K562 (cell line): Measurements from ENCODE around the gene DLST. TPM values are rescaled to one million over a fixed set of nuclear protein-coding genes. Genes with fewer than 3 reads are reported as not detected.

Experiments used
- ATAC-seq: fragments of 200-7000 bp; cut with Tn5 transposase; 3 replicates; pipeline ENCODE4 v1.9.1; 2020; ENCODE audit warnings: moderate library complexity
- Bru-seq: library from RNA; stranded (reverse); fragments of 400-500 nt; gene quantifications from one replicate; lab custom pipeline; 2021; lab: Mats Ljungman, UMichigan
- BruChase-seq, 2 experiments: library from RNA; stranded (reverse); fragments of 400-500 nt; gene quantifications; one replicate each; lab custom pipeline; 2021; lab: Mats Ljungman, UMichigan
- BruUV-seq: library from RNA; stranded (reverse); fragments of 400-500 nt; replicated peaks from 2 replicates; lab custom pipeline; 2021; lab: Mats Ljungman, UMichigan
- CTCF ChIA-PET: fragments of 300-600 bp; formaldehyde crosslinking; extraction: SDS; loops from one replicate; lab custom pipeline; 2021; ENCODE audit warnings: low intra/inter-chr PET ratio; lab: Yijun Ruan, JAX
- POLR2A ChIA-PET: fragments of 300-600, 350-650 bp; sonication (Branson Sonifier 250); formaldehyde crosslinking; extraction: SDS; loops from one replicate; lab custom pipeline; 2021; ENCODE audit warnings: antibody characterized with exemption, inconsistent platforms; lab: Yijun Ruan, JAX
- DNase-seq, 4 experiments: peaks; one replicate each; pipeline versions ENCODE4 v3.0.0 to v3.0.0-alpha.2; 2011 to 2018; ENCODE audit warnings: low spot score in 3 of 4, mixed read lengths in 3 of 4; ENCODE audit errors: extremely low read depth in 1 of 4
- FAIRE-seq: peaks from 2 replicates; lab custom pipeline; 2011; peaks lifted over from hg19 to GRCh38; lab: Jason Lieb, UNC
- H2AFZ ChIP-seq: 2 replicates; pipeline ENCODE4 v1.6.0; 2011; ENCODE audit warnings: low read depth, low read length, control low read depth, inconsistent platforms
- H3K27ac ChIP-seq: fragments of 200-600 bp; 3 replicates; pipeline ENCODE4 v1.8.0; 2011; ENCODE audit warnings: low read depth, mild to moderate bottlenecking, control low read depth, inconsistent platforms, low read length, moderate library complexity, mixed read lengths; ENCODE audit errors: extremely low read depth
- H3K27me3 ChIP-seq, 2 experiments: fragments of 300-600 bp in 1 of 2; 2 replicates in 1 of 2; 3 replicates in 1 of 2; pipeline versions ENCODE4 v1.6.0 to v1.8.0; 2011; ENCODE audit warnings: inconsistent platforms in 2 of 2, low read length in 2 of 2, mild to moderate bottlenecking in 1 of 2, mixed read lengths in 1 of 2, moderate library complexity in 1 of 2; ENCODE audit not compliant: control insufficient read depth in 2 of 2, insufficient read depth in 2 of 2
- H3K36me3 ChIP-seq: fragments of 300-600 bp; 3 replicates; pipeline ENCODE4 v1.8.0; 2011; ENCODE audit warnings: mild to moderate bottlenecking, low read length, inconsistent platforms; ENCODE audit not compliant: control insufficient read depth, insufficient read depth
- H3K4me1 ChIP-seq, 2 experiments: fragments of 200-600 bp in 1 of 2; replicated peaks in 1 of 2; 2 replicates in 1 of 2; 3 replicates in 1 of 2; pipeline versions ENCODE4 v1.5.1 to v1.8.0; 2011; ENCODE audit warnings: inconsistent platforms in 2 of 2, low read length in 2 of 2, mild to moderate bottlenecking in 1 of 2, mixed read lengths in 1 of 2, moderate library complexity in 1 of 2; ENCODE audit not compliant: control insufficient read depth in 2 of 2, insufficient read depth in 2 of 2
- H3K4me2 ChIP-seq: 2 replicates; pipeline ENCODE4 v1.6.1; 2011; ENCODE audit warnings: low read length, control low read depth, inconsistent platforms, mixed read lengths; ENCODE audit not compliant: insufficient read depth
- H3K4me3 ChIP-seq: fragments of 200-600 bp; sonication (generic), shearing (Covaris generic); 2 replicates; pipeline ENCODE4 v1.5.1; 2016; ENCODE audit warnings: control low read depth, inconsistent platforms
- H3K79me2 ChIP-seq: fragments of 200-600 bp; 3 replicates; pipeline ENCODE4 v1.8.0; 2011; ENCODE audit warnings: low read length, inconsistent platforms; ENCODE audit not compliant: control insufficient read depth, insufficient read depth
- H3K9ac ChIP-seq, 2 experiments: 2 replicates each; pipeline versions ENCODE4 v1.6.0 to v1.6.1; 2011; ENCODE audit warnings: low read depth in 2 of 2, low read length in 2 of 2, control low read depth in 1 of 2, inconsistent platforms in 1 of 2, mild to moderate bottlenecking in 1 of 2, mixed read lengths in 1 of 2; ENCODE audit not compliant: insufficient read depth in 1 of 2
- H3K9me1 ChIP-seq: one replicate; pipeline ENCODE4 v1.6.0; 2011; ENCODE audit warnings: inconsistent platforms, mild to moderate bottlenecking, low read length, moderate library complexity; ENCODE audit not compliant: control insufficient read depth, insufficient read depth
- H3K9me3 ChIP-seq: replicated peaks from 2 replicates; pipeline ENCODE4 v1.5.1; 2011; ENCODE audit warnings: low read depth, low read length, inconsistent platforms; ENCODE audit not compliant: control insufficient read depth, insufficient read depth
- H4K20me1 ChIP-seq: replicated peaks from 2 replicates; pipeline ENCODE4 v1.6.1; 2011; ENCODE audit warnings: low read length, inconsistent platforms, mixed read lengths; ENCODE audit not compliant: control insufficient read depth, insufficient read depth
- ATF1 ChIP-seq, 2 experiments: fragments of 450-650 bp in 1 of 2; IDR thresholded peaks; 2 replicates each; pipeline ENCODE4 v1.6.1; 2016; ENCODE audit warnings: missing compliant biosample characterization in 1 of 2, missing genetic modification characterization in 1 of 2
- ATF7 ChIP-seq: fragments of 450-650 bp; IDR thresholded peaks from 2 replicates; pipeline ENCODE4 v1.7.1; 2014; ENCODE audit warnings: mild to moderate bottlenecking, moderate library complexity
- CEBPB ChIP-seq: fragments of 450-650 bp; IDR thresholded peaks from 2 replicates; pipeline ENCODE4 v1.6.1; 2016; ENCODE audit warnings: missing genetic modification characterization, missing compliant biosample characterization
- CREB5 ChIP-seq: fragments of 250-450 bp; sonication (Bioruptor Pico); IDR thresholded peaks from 2 replicates; pipeline ENCODE4 v1.5.0; 2020; ENCODE audit warnings: mild to moderate bottlenecking
- HIVEP1 ChIP-seq: fragments of 250-450 bp; sonication (Bioruptor Pico); IDR thresholded peaks from 2 replicates; pipeline ENCODE4 v1.4.0; 2020; ENCODE audit warnings: mild to moderate bottlenecking
- HMGN3 ChIP-seq: IDR thresholded peaks from 2 replicates; pipeline ENCODE4 v1.6.1; 2011; ENCODE audit warnings: borderline replicate concordance, low read depth, mild to moderate bottlenecking, mixed read lengths, low read length; ENCODE audit not compliant: insufficient read length; ENCODE audit errors: extremely low read depth
- ID3 ChIP-seq, 2 experiments: fragments of 250-450 bp in 1 of 2; fragments of 450-650 bp in 1 of 2; sonication (Bioruptor Pico) in 1 of 2; IDR thresholded peaks; 2 replicates each; pipeline versions ENCODE4 v1.6.1 to v1.8.0; 2016 to 2021; ENCODE audit warnings: mild to moderate bottlenecking in 2 of 2, moderate library complexity in 2 of 2, missing compliant biosample characterization in 1 of 2, missing genetic modification characterization in 1 of 2
- NR2C2 ChIP-seq, 2 experiments: fragments of 200-800 bp in 1 of 2; sonication (Bioruptor generic) in 1 of 2; sonication (generic) in 1 of 2; formaldehyde crosslinking in 1 of 2; IDR thresholded peaks; 2 replicates each; pipeline versions ENCODE4 v1.6.1 to v1.8.0; 2016 to 2022; ENCODE audit warnings: mild to moderate bottlenecking in 1 of 2, missing compliant biosample characterization in 1 of 2, missing genetic modification characterization in 1 of 2, missing genetic modification reagents in 1 of 2
- PHTF2 ChIP-seq: fragments of 250-450 bp; sonication (Bioruptor Pico); IDR thresholded peaks from 2 replicates; pipeline ENCODE4 v1.5.0; 2021; ENCODE audit warnings: mild to moderate bottlenecking
- SMAD1 ChIP-seq: fragments of 150-350 bp; IDR thresholded peaks from 2 replicates; pipeline ENCODE4 v1.6.1; 2014; ENCODE audit warnings: low read length, low read depth; ENCODE audit not compliant: partially characterized antibody
- ZNF121 ChIP-seq: sonication (generic); formaldehyde crosslinking; conservative IDR thresholded peaks from 2 replicates; pipeline ENCODE4 v1.8.0; 2022; ENCODE audit warnings: missing genetic modification reagents
- ZZZ3 ChIP-seq: fragments of 450-650 bp; IDR thresholded peaks from 2 replicates; pipeline ENCODE4 v1.6.1; 2016; ENCODE audit warnings: antibody characterized with exemption, mild to moderate bottlenecking, moderate library complexity
- WGBS: fragments of 100-300 bp; shearing (Covaris generic); methylation state at CpG from one replicate; pipeline ENCODE4 v1.1.6; 2016; ENCODE audit warnings: low coverage, mixed read lengths; ENCODE audit not compliant: insufficient coverage; ENCODE audit errors: missing lambda C conversion rate; 5-methylcytosine and 5-hydroxymethylcytosine counted together
- in situ Hi-C: fragments of 300-500 bp; cut with MboI; formaldehyde crosslinking; loops from 4 replicates; pipeline ENCODE4 v1.15.0; 2018; ENCODE audit warnings: inconsistent platforms, mixed read lengths
- intact Hi-C: fragments of 100-400 bp; cut with micrococcal nuclease; formaldehyde crosslinking; loops from 2 replicates; pipeline ENCODE4 v1.14.2; 2022
- long read RNA-seq, 3 experiments: library from polyadenylated mRNA in 2 of 3; library from RNA in 1 of 3; unstranded in 2 of 3; stranded (forward) in 1 of 3; transcript quantifications; one replicate each; pipeline ENCODE4 v2.0.0, GENCODE V29; 2019 to 2022
- polyA minus RNA-seq, 3 experiments: library from RNA; depleted of rRNA, polyadenylated mRNA; stranded (reverse); fragments of >200 nt; gene quantifications; 2 replicates each; pipeline ENCODE4 v1.2.3, GENCODE V29; 2011
- polyA plus RNA-seq, 8 experiments: library from polyadenylated mRNA; depleted of rRNA in 4 of 8; stranded (reverse) in 5 of 8; unstranded in 3 of 8; fragments of >200 nt; fragmentation: Nextera tagmentation in 2 of 8; fragmentation: Illumina TruSeq in 1 of 8; extraction: Ambion mirVana in 2 of 8; extraction: Trizol in 1 of 8; gene quantifications; 2 replicates each; pipeline versions ENCODE4 v1.2.1 to v1.2.3, GENCODE V29; 2011 to 2014; ENCODE audit warnings: inconsistent platforms in 1 of 8, missing spikeins in 1 of 8
- total RNA-seq, 7 experiments: library from RNA; depleted of rRNA in 6 of 7; stranded (reverse); fragments of >200 nt in 6 of 7; fragmentation: Illumina TruSeq in 2 of 7; extraction: Trizol in 2 of 7; gene quantifications; 2 replicates each; pipeline versions ENCODE4 v1.2.1 to v1.2.3, GENCODE V29; 2011 to 2021; ENCODE audit warnings: low replicate concordance in 1 of 7

The DLST gene
- 96.4 and 101 TPM in 2 replicates for total RNA-seq (2011; cell fraction: chromatin; rRNA removed; ENCODE audit: low replicate concordance)
- total RNA-seq (2011; cell fraction: nucleolus; rRNA removed), result 50.0 and 54.5 TPM in 2 replicates
- total RNA-seq (2011; cell fraction: nucleoplasm; rRNA removed), result 83.8 and 136 TPM in 2 replicates
- total RNA-seq (2014; rRNA removed), result 28.8 and 32.3 TPM in 2 replicates
- 45.1 and 45.4 TPM in 2 replicates for total RNA-seq (2014; rRNA removed; fragmentation: Illumina TruSeq; extraction: Trizol)
- 37.2 and 38.7 TPM in 2 replicates for total RNA-seq (2015; rRNA removed; fragmentation: Illumina TruSeq; extraction: Trizol)
- total RNA-seq (2021), result 61.3 and 67.5 TPM in 2 replicates
- 73.5 and 73.7 TPM in 2 replicates for polyA plus RNA-seq (2011; rRNA removed)
- 66.2 and 78.3 TPM in 2 replicates for polyA plus RNA-seq (2011; cell fraction: cytosol; rRNA removed)
- 98.3 and 111 TPM in 2 replicates for polyA plus RNA-seq (2011; cell fraction: nucleus; rRNA removed)
- 43.2 and 47.4 TPM in 2 replicates for polyA plus RNA-seq (2012)
- 65.2 and 70.0 TPM in 2 replicates for polyA plus RNA-seq (2014; fragmentation: Illumina TruSeq; extraction: Trizol)
- polyA plus RNA-seq (2014; fragmentation: Nextera tagmentation; extraction: Ambion mirVana), result 1 to 10 TPM; 3.0 to 9.0 TPM
- 50.4 and 60.0 TPM in 2 replicates for polyA plus RNA-seq (2014; rRNA removed)
- polyA minus RNA-seq (2011; rRNA and poly(A)+ RNA removed), result 65.5 and 79.8 TPM in 2 replicates
- 30.1 and 31.2 TPM in 2 replicates for polyA minus RNA-seq (2011; cell fraction: cytosol; rRNA and poly(A)+ RNA removed)
- polyA minus RNA-seq (2011; cell fraction: nucleus; rRNA and poly(A)+ RNA removed), result 28.5 and 42.7 TPM in 2 replicates
- percentile 88 among the genes with signal in this experiment for Bru-seq, nascent RNA
- BruChase-seq, experiment 1, labeled RNA remaining after a 2-hour chase, result percentile 91 among the genes with signal in this experiment
- percentile 92 among the genes with signal in this experiment for BruChase-seq, experiment 2, labeled RNA remaining after a 6-hour chase
- long read RNA-seq, experiment 1, partial matches to known transcripts, result 1 of 9 reads
- long read RNA-seq, experiment 1, other reads (novel, unspliced or antisense), result 6 of 9 reads
- long read RNA-seq, experiment 2, transcript DLST-202 (15 exons, 2,838 nt), result major isoform, 19 of 50 reads
- long read RNA-seq, experiment 2, partial matches to known transcripts, result 21 of 50 reads
- long read RNA-seq, experiment 2, other reads (novel, unspliced or antisense), result 10 of 50 reads
- long read RNA-seq, experiment 3, partial matches to known transcripts, result 2 of 3 reads
- long read RNA-seq, experiment 3, other reads (novel, unspliced or antisense), result 1 of 3 reads

- in situ Hi-C loops, result no loop called here
- TF ChIP-seq ZZZ3 (no peak), HMGN3 (peak; percentile 75), ATF7 (peak; percentile 99), CREB5 (no peak), NR2C2 (CRISPR knock-in tag; IDR thresholded peaks at IDR 0.05) (no peak), NR2C2 (tag; IDR thresholded peaks at IDR 0.05) (no peak; the same call in 1 of the 2 replicates), CEBPB (tag) (no peak), PHTF2 (CRISPR knock-in tag) (no peak), ATF1 (CRISPR knock-in tag; IDR thresholded peaks at IDR 0.05) (no peak), ATF1 (tag; IDR thresholded peaks at IDR 0.05) (peak; percentile 37; the same call in 1 of the 2 replicates), ZNF121 (CRISPR knock-in tag) (no peak), ID3 (CRISPR knock-in tag; IDR thresholded peaks at IDR 0.05) (no peak), ID3 (tag; IDR thresholded peaks at IDR 0.05) (0 out of 2 replicates have a peak, but pooled peaks have one; percentile 55), HIVEP1 (CRISPR knock-in tag) (no peak), SMAD1 (peak; percentile 27)
These were observed at the start of gene DLST for GRCh38 chr14:74881431-74882102. DLST (plus strand) TSS chr14:74881916; CDS start chr14:74881954, 38 bp downstream.

More at GRCh38 chr14:74881431-74882102, at the start of gene DLST:
- Histone ChIP-seq H2AFZ (peak within 1 kb of the TSS; percentile 97), H3K79me2 (peaks cover 49% of the 10 kb centered on the region), H3K4me2 (peak within 1 kb of the TSS; percentile 95), H3K36me3 (peaks cover 30% of the 10 kb centered on the region; the same call in 2 of the 3 replicates), H3K9me3 (no peaks in the 10 kb centered on the region), H3K9me1 (peaks cover 2% of the 10 kb centered on the region), H3K27ac (peak within 1 kb of the TSS; percentile 86), H4K20me1 (peaks cover 42% of the 10 kb centered on the region), H3K4me1 (peaks cover 12 to 16% of the 10 kb centered on the region in 2 experiments; a peak in 4 of 5 replicates), H3K27me3 (no peaks in the 10 kb centered on the region), H3K4me3 (peak within 1 kb of the TSS; percentile 95), H3K9ac (peak within 1 kb of the TSS; percentile 86 to 97)
- intact Hi-C loops, result no loop called here
- ChIA-PET CTCF (no interaction called here), POLR2A (interaction anchor here (0.7 to 1.0 kb wide), 5 partner anchors 10 to 207 kb away, joined by 3 to 5 read pairs (median 4); no protein-coding TSS in a partner anchor)
- FAIRE-seq (no peak), DNase-seq (peak; percentile 89 to 94 (median 92)), ATAC-seq (peak; percentile 94)
- BruUV-seq, result no TSS peak
- under 1% methylated on average over 29 of the region's 53 CpGs for WGBS
